Frontal cortex (tissue), 1 donor: ENCODE data around the gene CAPZA2. TPM values are rescaled to one million over a fixed set of nuclear protein-coding genes. Genes with fewer than 3 reads are reported as not detected.

Source experiments
- small RNA-seq: library from RNA; depleted of rRNA; stranded (forward); fragments of <200 nt; gene quantifications from one replicate; pipeline ENCODE3, GENCODE V24; 2014
- total RNA-seq: library from RNA; depleted of rRNA; stranded (reverse); fragments of >200 nt; gene quantifications from one replicate; pipeline ENCODE4 v1.2.3, GENCODE V29; 2014

Gene CAPZA2
- total RNA-seq, 1 donor from 2014 or later = 154 TPM

Small RNAs within 50 kb of the gene (small RNA-seq; reads per million reads assigned to genes)
- not detected for gene RF00019
- not detected for gene RF02179
- not detected for gene RF02180
- not detected for gene RF02188
- not detected for gene RNA5SP239

Other genes starting within 250 kb of the CAPZA2 start
- 2.9 TPM for gene MET, start 190.4 kb upstream of the CAPZA2 start, total RNA-seq
- gene ST7, start 90.9 kb downstream of the CAPZA2 start, total RNA-seq = 69.7 TPM